Activated T-helper 1 cell treated with anti-CD3 and anti-CD28 coated beads, Interleukin-12 subunit alpha, Interleukin-12 subunit beta, Interleukin-2, Interleukin-4 antibody, amounts not matched to agents 30 ng/mL and 10 ng/mL and 1 ng/mL, durations not matched to agents 14 hours and 24 hours and 36 hours (primary cell): ENCODE results near the gene OR4X2. TPM values are rescaled to one million over a fixed set of nuclear protein-coding genes. Genes with fewer than 3 reads are reported as not detected.
"Not testable (repeated sequence)": the region's sequence is repeated elsewhere in the genome, so short reads cannot be mapped to it uniquely, and the experiment has no call there.

ENCODE experiments used
- DNase-seq: peaks from one replicate; pipeline ENCODE4 v3.0.0; 2021; ENCODE audit warnings: low spot score
- H3K27ac Mint-ChIP-seq: one replicate; pipeline ENCODE4 v1.8.0; 2021; ENCODE audit warnings: mild to moderate bottlenecking, mixed read lengths
- H3K27me3 Mint-ChIP-seq: one replicate; pipeline ENCODE4 v1.8.0; 2022; ENCODE audit warnings: mild to moderate bottlenecking, moderate library complexity, mixed read lengths; ENCODE audit not compliant: insufficient read depth
- H3K36me3 Mint-ChIP-seq: one replicate; pipeline ENCODE4 v1.8.0; 2021; ENCODE audit warnings: low read depth, mixed read lengths
- H3K4me1 Mint-ChIP-seq: one replicate; pipeline ENCODE4 v1.8.0; 2021; ENCODE audit warnings: low read depth, mixed read lengths
- H3K4me3 Mint-ChIP-seq: one replicate; pipeline ENCODE4 v1.8.0; 2021; ENCODE audit warnings: mild to moderate bottlenecking, moderate library complexity, mixed read lengths
- H3K9me3 Mint-ChIP-seq: one replicate; pipeline ENCODE4 v1.8.0; 2021; ENCODE audit warnings: mixed read lengths
- intact Hi-C: fragments of 100-400 bp; cut with micrococcal nuclease; formaldehyde crosslinking; loops from one replicate; pipeline ENCODE4 v1.15.1; 2024
- total RNA-seq: library from RNA; stranded (reverse); gene quantifications from 2 replicates; pipeline ENCODE4 v1.2.3, GENCODE V29; 2022

Gene OR4X2, protein sequence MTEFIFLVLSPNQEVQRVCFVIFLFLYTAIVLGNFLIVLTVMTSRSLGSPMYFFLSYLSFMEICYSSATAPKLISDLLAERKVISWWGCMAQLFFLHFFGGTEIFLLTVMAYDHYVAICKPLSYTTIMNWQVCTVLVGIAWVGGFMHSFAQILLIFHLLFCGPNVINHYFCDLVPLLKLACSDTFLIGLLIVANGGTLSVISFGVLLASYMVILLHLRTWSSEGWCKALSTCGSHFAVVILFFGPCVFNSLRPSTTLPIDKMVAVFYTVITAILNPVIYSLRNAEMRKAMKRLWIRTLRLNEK
- not detected in 2 replicates for total RNA-seq

DNA sequence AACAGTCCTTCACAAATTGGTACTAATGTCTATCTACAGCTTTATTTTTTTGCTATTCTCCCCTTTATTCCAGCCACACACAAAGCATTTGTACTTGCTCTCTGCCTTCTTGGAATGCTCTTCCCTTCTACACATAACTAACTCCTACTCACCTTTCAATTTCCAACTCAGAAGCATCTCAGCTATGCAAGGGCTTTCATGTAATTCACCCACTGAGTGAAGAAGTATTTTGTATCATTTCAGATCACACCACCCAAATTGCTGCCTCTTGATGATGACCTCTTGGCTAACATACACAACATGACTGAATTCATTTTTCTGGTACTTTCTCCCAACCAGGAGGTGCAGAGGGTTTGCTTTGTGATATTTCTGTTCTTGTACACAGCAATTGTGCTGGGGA, at the start of gene OR4X2:
TSS of gene OR4X2 (plus strand) at position 301 of the 400 bp plus-strand sequence. CDS start at position 301, 0 bp downstream.
- no peaks in the 10 kb centered on the region for H3K36me3 Mint-ChIP-seq
- no peak within 1 kb of the TSS for H3K27ac Mint-ChIP-seq
- H3K4me3 Mint-ChIP-seq, result no peak within 1 kb of the TSS
- intact Hi-C loops, result no loop called here
- no peak for DNase-seq
- H3K4me1 Mint-ChIP-seq, result no peaks in the 10 kb centered on the region
- peaks cover 7% of the 10 kb centered on the region for H3K9me3 Mint-ChIP-seq
- peaks cover 17% of the 10 kb centered on the region for H3K27me3 Mint-ChIP-seq

DNA sequence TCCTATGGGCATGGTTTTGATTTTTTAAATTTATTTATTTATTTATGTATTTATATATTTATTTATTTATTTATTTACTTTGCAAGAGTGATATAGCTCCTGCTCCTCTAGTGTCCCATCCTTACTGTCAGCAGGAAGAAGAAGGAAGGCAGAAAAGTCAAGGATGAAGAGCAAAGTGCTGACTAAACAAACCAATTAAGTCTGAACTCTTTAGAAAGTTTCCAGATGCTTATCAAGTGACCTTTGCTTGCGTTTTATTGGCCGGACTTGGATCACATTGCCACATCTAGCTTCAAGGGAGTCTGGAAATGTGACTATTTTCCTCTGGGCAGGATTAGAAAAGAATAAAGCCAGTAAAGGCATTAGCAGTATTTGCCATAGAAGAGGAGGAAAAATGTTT, 37.0 kb upstream of the OR4X2 start:
- Mint-ChIP-seq H3K36me3 (no peaks in the 10 kb centered on the region), H3K4me1 (no peaks in the 10 kb centered on the region), H3K9me3 (no peaks in the 10 kb centered on the region), H3K27ac (no peak overlapping the region), H3K4me3 (no peak overlapping the region), H3K27me3 (peaks cover 28% of the 10 kb centered on the region)
- intact Hi-C loops, result no loop called here
- DNase-seq, result no peak

DNA sequence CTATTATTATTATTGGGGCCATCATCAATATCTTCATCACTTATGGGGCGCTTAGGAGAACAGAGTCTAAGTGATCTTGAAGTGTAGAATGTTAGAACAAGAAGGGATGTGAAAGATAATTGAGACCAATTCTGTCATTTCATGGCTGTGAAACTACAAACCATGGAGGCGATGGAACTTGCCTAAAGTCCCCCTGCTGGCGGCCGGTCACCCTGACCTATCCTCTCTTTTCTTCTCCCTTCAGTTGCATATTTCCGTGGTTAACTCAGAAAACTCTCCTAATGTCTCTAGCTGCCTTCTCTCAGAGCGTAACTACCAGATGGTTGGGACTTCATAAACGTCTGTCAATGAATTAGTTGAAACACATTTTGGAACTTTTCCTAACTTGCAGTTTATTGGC, 34.9 kb upstream of the OR4X2 start:
- no peak for DNase-seq
- intact Hi-C loops, result no loop called here
- H3K36me3 Mint-ChIP-seq, result no peaks in the 10 kb centered on the region

DNA sequence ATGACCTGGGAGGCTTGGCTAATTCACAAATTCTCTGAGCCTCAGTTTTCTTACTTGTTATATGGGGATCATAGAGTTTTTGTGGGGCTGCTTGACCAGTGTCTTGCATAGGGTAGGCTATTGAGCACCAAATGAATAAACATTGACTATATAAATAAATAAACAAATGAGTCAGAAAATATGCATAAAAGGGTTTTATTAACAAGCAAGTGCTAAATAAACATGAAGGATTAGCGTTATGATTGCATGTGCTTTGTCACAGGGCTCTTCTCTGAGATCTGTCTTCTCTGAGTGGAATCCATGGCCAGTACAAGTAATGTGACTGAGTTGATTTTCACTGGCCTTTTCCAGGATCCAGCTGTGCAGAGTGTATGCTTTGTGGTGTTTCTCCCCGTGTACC, 28.4 kb upstream of the OR4X2 start, which contains the start of gene OR4B1:
TSS of gene OR4B1 (plus strand) at position 301 of the 400 bp plus-strand sequence. CDS start at position 301, 0 bp downstream.
- Mint-ChIP-seq H3K4me3 (no peak within 1 kb of the TSS), H3K27me3 (peaks cover 2% of the 10 kb centered on the region), H3K27ac (no peak within 1 kb of the TSS), H3K9me3 (no peaks in the 10 kb centered on the region), H3K4me1 (no peaks in the 10 kb centered on the region), H3K36me3 (no peaks in the 10 kb centered on the region)
- intact Hi-C loops, result no loop called here
- no peak for DNase-seq

More for the DNA sequence above, 34.9 kb upstream of the OR4X2 start:
- no peaks in the 10 kb centered on the region for H3K4me1 Mint-ChIP-seq
- peaks cover 18% of the 10 kb centered on the region for H3K27me3 Mint-ChIP-seq
- H3K9me3 Mint-ChIP-seq, result no peaks in the 10 kb centered on the region
- no peak overlapping the region for H3K4me3 Mint-ChIP-seq
- H3K27ac Mint-ChIP-seq, result no peak overlapping the region

DNA sequence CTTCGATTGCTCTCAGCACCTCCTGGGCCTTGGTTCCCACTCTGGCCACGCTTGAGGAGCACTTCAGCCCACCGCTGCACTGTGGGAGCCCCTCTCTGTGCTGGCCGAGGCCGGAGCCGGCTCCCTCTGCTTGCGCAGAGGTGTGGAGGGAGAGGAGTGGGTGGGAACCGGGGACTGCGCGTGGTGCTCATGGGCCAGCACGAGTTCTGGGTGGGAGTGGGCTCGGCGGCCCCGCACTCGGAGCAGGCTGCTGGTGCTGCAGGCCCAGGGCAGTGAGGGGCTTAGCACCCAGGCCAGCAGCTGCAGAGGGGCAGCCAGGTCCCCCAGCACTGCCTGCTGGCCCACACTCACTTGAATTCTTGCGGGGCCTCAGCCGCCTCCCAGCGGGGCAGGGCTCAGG, 16.1 kb upstream of the OR4X2 start:
- Mint-ChIP-seq H3K36me3 (no peaks in the 10 kb centered on the region), H3K4me3 (no peak overlapping the region), H3K9me3 (peaks cover 7% of the 10 kb centered on the region), H3K27me3 (peaks cover 4% of the 10 kb centered on the region), H3K27ac (no peak overlapping the region), H3K4me1 (no peaks in the 10 kb centered on the region)
- intact Hi-C loops, result no loop called here
- no peak for DNase-seq

DNA sequence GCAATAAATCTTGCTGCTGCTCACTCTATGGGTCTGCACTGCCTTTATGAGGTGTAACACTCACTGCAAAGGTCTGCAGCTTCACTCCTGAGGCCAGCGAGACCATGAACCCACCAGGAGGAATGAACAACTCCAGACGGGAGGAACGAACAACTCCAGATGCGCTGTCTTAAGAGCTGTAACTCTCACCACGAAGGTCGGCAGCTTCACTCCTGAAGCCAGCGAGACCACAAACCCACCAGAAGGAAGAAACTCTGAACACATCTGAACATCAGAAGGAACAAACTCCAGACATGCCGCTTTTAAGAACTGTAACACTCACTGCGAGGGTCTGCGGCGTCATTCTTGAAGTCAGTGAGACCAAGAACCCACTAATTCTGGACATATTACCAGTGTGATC, 14.8 kb upstream of the OR4X2 start:
- DNase-seq, H3K4me1 Mint-ChIP-seq, H3K4me3 Mint-ChIP-seq, H3K27ac Mint-ChIP-seq, H3K9me3 Mint-ChIP-seq, H3K27me3 Mint-ChIP-seq, intact Hi-C loops, H3K36me3 Mint-ChIP-seq: not testable (repeated sequence)

DNA sequence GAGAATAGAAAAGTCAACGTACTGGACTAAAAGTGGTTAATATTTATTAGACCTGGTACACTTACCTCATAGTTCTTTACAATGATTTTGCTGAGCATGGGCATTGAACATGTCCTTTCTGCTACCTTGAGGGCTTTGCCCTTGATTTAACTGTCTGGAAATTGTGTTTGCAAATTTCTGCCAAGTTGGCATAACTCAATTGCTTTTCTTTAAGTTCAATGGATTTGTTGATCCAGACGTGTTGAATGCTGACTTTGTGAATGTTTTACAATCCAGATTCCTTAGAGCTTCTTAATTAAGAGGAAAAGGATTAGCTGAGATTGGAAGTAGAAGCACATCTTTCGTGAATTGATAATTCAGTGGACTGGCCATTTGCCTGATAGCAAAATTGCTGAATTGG, 7.2 kb upstream of the OR4X2 start:
- Mint-ChIP-seq H3K9me3 (peaks cover 11% of the 10 kb centered on the region), H3K36me3 (no peaks in the 10 kb centered on the region), H3K4me3 (no peak overlapping the region), H3K4me1 (no peaks in the 10 kb centered on the region), H3K27ac (no peak overlapping the region), H3K27me3 (peaks cover 5% of the 10 kb centered on the region)
- no peak for DNase-seq
- intact Hi-C loops, result no loop called here

DNA sequence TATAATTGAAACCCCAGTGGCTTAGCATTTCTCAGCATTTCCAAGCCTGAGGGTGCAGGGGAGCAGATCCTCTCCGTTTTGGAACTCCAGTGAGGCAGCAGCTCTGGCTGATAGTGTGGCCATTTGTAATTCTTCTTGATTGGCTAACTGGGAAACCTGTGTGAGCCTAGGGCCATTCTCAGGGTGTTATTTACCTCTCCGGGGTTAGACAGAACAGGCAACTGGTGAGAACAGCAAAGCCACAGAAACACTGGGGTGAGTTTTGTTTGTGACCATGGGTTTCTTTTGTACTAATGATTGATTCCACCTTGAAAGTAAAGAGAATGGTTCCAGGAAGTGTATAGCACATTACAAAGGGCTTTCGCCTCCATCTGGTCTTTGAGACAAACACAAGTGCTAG, 2.4 kb upstream of the OR4X2 start:
- no peaks in the 10 kb centered on the region for H3K4me1 Mint-ChIP-seq
- H3K36me3 Mint-ChIP-seq, result no peaks in the 10 kb centered on the region
- intact Hi-C loops, result no loop called here
- no peak overlapping the region for H3K27ac Mint-ChIP-seq
- no peak overlapping the region for H3K4me3 Mint-ChIP-seq
- H3K9me3 Mint-ChIP-seq, result peaks cover 4% of the 10 kb centered on the region
- no peak for DNase-seq
- H3K27me3 Mint-ChIP-seq, result peaks cover 12% of the 10 kb centered on the region

DNA sequence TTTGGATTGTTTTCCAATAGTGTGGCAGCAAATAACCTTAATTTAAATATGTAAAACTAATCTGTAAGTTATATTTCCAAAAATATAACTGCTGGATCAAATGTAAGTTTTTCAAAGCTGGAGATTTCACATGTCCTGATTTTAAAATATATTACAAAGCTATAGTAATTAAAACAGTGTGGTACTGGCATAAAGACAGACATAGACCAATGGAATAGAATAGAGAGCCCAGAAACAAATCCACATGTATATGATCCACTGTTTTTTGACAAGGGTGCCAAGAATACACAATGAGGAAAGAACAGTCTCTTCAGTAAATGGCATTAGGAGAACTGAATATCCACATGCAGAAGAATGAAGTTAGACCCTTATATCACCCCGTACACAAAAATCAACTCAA, 4.0 kb downstream of the OR4X2 start:
- Mint-ChIP-seq H3K4me3 (no peak overlapping the region), H3K36me3 (no peaks in the 10 kb centered on the region), H3K27ac (no peak overlapping the region), H3K4me1 (no peaks in the 10 kb centered on the region), H3K9me3 (peaks cover 4% of the 10 kb centered on the region), H3K27me3 (peaks cover 25% of the 10 kb centered on the region)
- DNase-seq, result no peak
- intact Hi-C loops, result no loop called here

DNA sequence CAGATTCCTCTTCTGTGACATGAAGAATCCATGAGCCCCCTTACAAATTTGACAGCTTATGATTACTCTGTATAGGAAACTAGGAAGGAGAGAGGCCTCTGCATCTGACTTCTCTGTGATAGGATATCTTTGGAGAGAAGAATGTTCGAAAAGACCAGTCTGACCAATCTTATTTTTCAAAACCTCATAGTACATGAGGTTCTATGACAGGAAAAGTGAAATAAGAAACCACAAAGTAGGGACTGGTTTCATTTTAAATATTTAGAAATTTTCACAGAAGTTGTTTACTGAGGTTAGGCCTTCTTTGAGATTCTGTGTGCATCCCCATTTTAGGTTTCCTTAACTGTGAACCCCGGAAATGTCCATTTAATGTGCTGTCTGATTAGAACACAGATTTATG, 16.7 kb downstream of the OR4X2 start:
- no peak overlapping the region for H3K4me3 Mint-ChIP-seq
- H3K4me1 Mint-ChIP-seq, result peaks cover 8% of the 10 kb centered on the region
- peaks cover 2% of the 10 kb centered on the region for H3K27me3 Mint-ChIP-seq
- intact Hi-C loops, result no loop called here
- H3K27ac Mint-ChIP-seq, result no peak overlapping the region
- DNase-seq, result no peak
- no peaks in the 10 kb centered on the region for H3K36me3 Mint-ChIP-seq
- no peaks in the 10 kb centered on the region for H3K9me3 Mint-ChIP-seq

DNA sequence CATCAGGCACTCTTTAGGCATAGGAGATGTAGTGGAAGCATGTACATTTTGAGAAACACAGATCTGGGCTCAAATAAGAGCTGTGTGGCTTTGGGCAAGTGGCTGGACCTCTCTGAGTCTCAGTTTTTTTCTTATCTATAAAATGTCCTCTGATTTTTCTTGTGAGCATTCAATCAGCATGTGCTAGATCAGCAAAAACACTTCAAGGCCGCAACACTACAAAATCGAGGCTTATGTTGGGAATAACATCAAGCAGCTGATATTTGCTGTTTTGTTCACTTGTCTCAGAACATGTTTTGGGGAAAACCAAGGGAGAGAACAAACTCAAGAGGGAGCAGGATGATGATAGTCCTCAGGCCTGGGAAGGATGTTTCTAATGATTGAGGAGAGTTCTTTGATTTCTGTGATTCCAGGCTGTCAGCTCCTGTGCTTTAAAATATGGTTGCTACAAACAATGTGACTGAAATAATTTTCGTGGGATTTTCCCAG, 18.6 kb downstream of the OR4X2 start, which contains the start of gene OR4X1:
TSS of gene OR4X1 (plus strand) at position 439 of the 489 bp plus-strand sequence. CDS start at position 439, 0 bp downstream.
- no peak for DNase-seq
- Mint-ChIP-seq H3K27me3 (peaks cover 2% of the 10 kb centered on the region), H3K36me3 (no peaks in the 10 kb centered on the region), H3K9me3 (no peaks in the 10 kb centered on the region), H3K4me1 (peaks cover 8% of the 10 kb centered on the region), H3K27ac (no peak within 1 kb of the TSS), H3K4me3 (no peak within 1 kb of the TSS)
- intact Hi-C loops, result no loop called here

DNA sequence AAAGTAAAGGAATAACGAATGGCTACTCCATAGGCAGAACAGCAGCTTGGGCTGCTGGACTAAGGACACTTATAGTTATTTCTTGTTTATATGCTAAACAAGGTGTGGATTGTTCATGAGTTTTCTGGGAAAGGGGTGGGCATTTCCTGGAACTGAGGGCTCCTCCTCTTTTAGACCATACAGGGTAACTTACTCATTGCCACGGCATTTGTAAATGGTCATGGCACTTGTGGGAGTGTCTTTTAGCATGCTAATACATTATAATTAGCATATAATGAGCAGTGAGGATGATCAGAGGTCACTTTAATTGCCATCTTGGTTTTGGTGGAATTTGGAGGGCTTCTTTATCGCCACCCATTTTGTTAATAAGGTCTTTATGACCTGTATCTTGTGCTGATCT, 25.7 kb downstream of the OR4X2 start:
- intact Hi-C loops, result no loop called here
- no peaks in the 10 kb centered on the region for H3K9me3 Mint-ChIP-seq
- peaks cover 9% of the 10 kb centered on the region for H3K27me3 Mint-ChIP-seq
- H3K36me3 Mint-ChIP-seq, result no peaks in the 10 kb centered on the region
- DNase-seq, result no peak
- H3K4me3 Mint-ChIP-seq, result no peak overlapping the region
- no peaks in the 10 kb centered on the region for H3K4me1 Mint-ChIP-seq
- no peak overlapping the region for H3K27ac Mint-ChIP-seq

DNA sequence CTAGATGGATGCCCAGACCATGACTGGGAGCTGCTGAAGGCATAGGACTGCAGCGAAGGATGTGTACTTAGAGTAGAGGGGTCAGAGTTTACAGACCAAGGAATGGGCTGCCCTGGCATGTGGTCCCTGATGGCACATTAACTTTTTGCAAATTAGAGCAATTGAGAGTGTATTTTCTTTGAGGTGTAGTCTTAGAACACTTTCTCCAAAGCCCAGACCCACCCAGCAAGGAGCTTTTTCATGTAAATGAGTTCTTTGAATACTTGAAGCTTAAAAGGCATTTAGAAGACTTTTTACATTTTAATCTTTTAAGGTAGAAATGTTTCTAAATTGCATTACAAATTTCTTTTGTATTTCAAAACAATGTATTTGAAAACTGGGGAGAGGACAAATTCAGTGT, 27.7 kb downstream of the OR4X2 start:
- Mint-ChIP-seq H3K27me3 (peaks cover 10% of the 10 kb centered on the region), H3K4me3 (no peak overlapping the region), H3K27ac (no peak overlapping the region), H3K4me1 (no peaks in the 10 kb centered on the region), H3K36me3 (no peaks in the 10 kb centered on the region), H3K9me3 (no peaks in the 10 kb centered on the region)
- DNase-seq, result no peak
- intact Hi-C loops, result no loop called here
